ENCODE results near the gene CCR5. TPM values are rescaled to one million over a fixed set of nuclear protein-coding genes. Genes with fewer than 3 reads are reported as not detected.

Gene CCR5
- total RNA-seq, 2 donors from 2014 or later: 0.57 to 1.9 TPM

GRCh38 chr3:46353647-46354410 lies 16.9 kb upstream of the CCR5 start, which contains the start of gene CCR2:
CCR2 (plus strand) TSS chr3:46354111; CDS start chr3:46357528, 3,417 bp downstream.
- Histone ChIP-seq H3K4me1 (no peaks in the 10 kb centered on the region), H3K27me3 (no peaks in the 10 kb centered on the region), H3K36me3 (no peaks in the 10 kb centered on the region), H3K27ac (no peak within 1 kb of the TSS), H3K4me3 (no peak within 1 kb of the TSS), H3K9me3 (no peaks in the 10 kb centered on the region), H3K9ac (ENCODE audit: low read depth in 2 of 2, low read length in 2 of 2) (no peak within 1 kb of the TSS)
- no peak for DNase-seq
- TF ChIP-seq CTCF (IDR thresholded peaks at IDR 0.05): no peak
- intact Hi-C loops (cut with DNase I): no loop called here

- no peak for DNase-seq
- H3K36me3 ChIP-seq: no peaks in the 10 kb centered on the region
- no peaks in the 10 kb centered on the region for H3K9me3 ChIP-seq
- H3K4me3 ChIP-seq: no peak overlapping the region
- H3K27ac ChIP-seq: no peak overlapping the region
- H3K4me1 ChIP-seq: no peaks in the 10 kb centered on the region
- H3K9ac ChIP-seq (ENCODE audit: low read depth in 2 of 2, low read length in 2 of 2): no peak overlapping the region
- intact Hi-C loops (cut with DNase I): no loop called here
- no peaks in the 10 kb centered on the region for H3K27me3 ChIP-seq
- TF ChIP-seq CTCF (IDR thresholded peaks at IDR 0.05): no peak
Observed at GRCh38 chr3:46354478-46354877, 16.3 kb upstream of the CCR5 start.

- Histone ChIP-seq H3K4me1 (no peaks in the 10 kb centered on the region), H3K36me3 (no peaks in the 10 kb centered on the region), H3K27ac (no peak overlapping the region), H3K27me3 (no peaks in the 10 kb centered on the region), H3K9ac (ENCODE audit: low read depth in 2 of 2, low read length in 2 of 2) (no peak overlapping the region), H3K9me3 (no peaks in the 10 kb centered on the region), H3K4me3 (no peak overlapping the region)
- no peak for DNase-seq
- no peak for TF ChIP-seq CTCF (IDR thresholded peaks at IDR 0.05)
- intact Hi-C loops (cut with DNase I): no loop called here
Observed at GRCh38 chr3:46354984-46355383, 15.8 kb upstream of the CCR5 start.

GRCh38 chr3:46356276-46356675 lies 14.5 kb upstream of the CCR5 start:
- Histone ChIP-seq H3K36me3 (no peaks in the 10 kb centered on the region), H3K27ac (no peak overlapping the region), H3K9me3 (no peaks in the 10 kb centered on the region), H3K27me3 (no peaks in the 10 kb centered on the region), H3K4me3 (no peak overlapping the region), H3K9ac (ENCODE audit: low read depth in 2 of 2, low read length in 2 of 2) (no peak overlapping the region), H3K4me1 (no peaks in the 10 kb centered on the region)
- intact Hi-C loops (cut with DNase I): no loop called here
- TF ChIP-seq CTCF (IDR thresholded peaks at IDR 0.05): no peak
- DNase-seq: no peak

- Histone ChIP-seq H3K4me1 (no peaks in the 10 kb centered on the region), H3K4me3 (no peak overlapping the region), H3K9ac (ENCODE audit: low read depth in 2 of 2, low read length in 2 of 2) (no peak overlapping the region), H3K27me3 (no peaks in the 10 kb centered on the region), H3K27ac (no peak overlapping the region), H3K9me3 (no peaks in the 10 kb centered on the region), H3K36me3 (no peaks in the 10 kb centered on the region)
- intact Hi-C loops (cut with DNase I): no loop called here
- no peak for DNase-seq
- no peak for TF ChIP-seq CTCF (IDR thresholded peaks at IDR 0.05)
Observed at GRCh38 chr3:46356909-46357308, 13.8 kb upstream of the CCR5 start.
